H1 (cell line): ENCODE data around the gene ARAP2. TPM values are rescaled to one million over a fixed set of nuclear protein-coding genes. Genes with fewer than 3 reads are reported as not detected.

Source experiments
- CTCF ChIA-PET: fragments of 300-600 bp; sonication (Branson Sonifier 250); formaldehyde crosslinking; loops from one replicate; lab custom pipeline; 2021; ENCODE audit not compliant: partially characterized antibody; lab: Charles Lee
- POLR2A ChIA-PET: fragments of 300-600 bp; sonication (Branson Sonifier 250); formaldehyde crosslinking; loops from one replicate; lab custom pipeline; 2021; ENCODE audit warnings: inconsistent platforms; ENCODE audit not compliant: partially characterized antibody; lab: Charles Lee
- DNase-seq, 2 experiments: peaks; one replicate each; pipeline versions ENCODE4 v3.0.0 to v3.0.0-alpha.2; 2010 to 2022; ENCODE audit warnings: low spot score in 2 of 2, low read depth in 1 of 2, mixed read lengths in 1 of 2
- FAIRE-seq: peaks from 2 replicates; lab custom pipeline; 2011; peaks lifted over from hg19 to GRCh38; lab: Jason Lieb, UNC
- H2AFZ ChIP-seq: 2 replicates; pipeline ENCODE4 v1.8.1; 2012; ENCODE audit warnings: low read length, inconsistent platforms
- H2AK5ac ChIP-seq: 2 replicates; pipeline ENCODE4 v1.6.1; 2013; ENCODE audit warnings: low read depth, low read length
- H2BK120ac ChIP-seq: replicated peaks from 2 replicates; pipeline ENCODE3; 2013; ENCODE audit warnings: low read depth, low read length, inconsistent platforms
- H2BK12ac ChIP-seq: 2 replicates; pipeline ENCODE4 v1.6.1; 2013; ENCODE audit warnings: low read depth, low read length
- H2BK15ac ChIP-seq: 2 replicates; pipeline ENCODE4 v1.6.1; 2013; ENCODE audit warnings: low read length
- H2BK20ac ChIP-seq: 2 replicates; pipeline ENCODE4 v1.6.1; 2013; ENCODE audit warnings: low read length
- H2BK5ac ChIP-seq: 2 replicates; pipeline ENCODE4 v1.6.1; 2013; ENCODE audit warnings: low read depth, low read length
- H3K14ac ChIP-seq: 2 replicates; pipeline ENCODE4 v1.6.1; 2013; ENCODE audit warnings: inconsistent platforms; ENCODE audit not compliant: insufficient read length
- H3K18ac ChIP-seq: 2 replicates; pipeline ENCODE4 v1.6.1; 2013; ENCODE audit warnings: low read length; ENCODE audit errors: extremely low read depth
- H3K23ac ChIP-seq: 2 replicates; pipeline ENCODE4 v1.6.1; 2013; ENCODE audit warnings: inconsistent platforms; ENCODE audit not compliant: insufficient read length
- H3K23me2 ChIP-seq: 2 replicates; pipeline ENCODE4 v1.6.1; 2013; ENCODE audit warnings: low read depth, low read length
- H3K27ac ChIP-seq: 2 replicates; pipeline ENCODE4 v1.6.1; 2011; ENCODE audit warnings: low read depth, low read length, inconsistent platforms
- H3K27me3 ChIP-seq, 4 experiments: replicated peaks in 1 of 4; 1 replicate in 1 of 4; 2 replicates in 3 of 4; pipeline versions ENCODE4 v1.6.1 to v1.8.1; 2011 to 2013; ENCODE audit warnings: low read length in 3 of 4, mild to moderate bottlenecking in 3 of 4, inconsistent platforms in 2 of 4, mixed read lengths in 2 of 4, moderate library complexity in 1 of 4; ENCODE audit not compliant: control insufficient read depth in 3 of 4, insufficient read depth in 3 of 4; ENCODE audit errors: extremely low read depth in 1 of 4
- H3K36me3 ChIP-seq, 4 experiments: 2 replicates each; pipeline versions ENCODE4 v1.6.1 to v1.8.1; 2011 to 2013; ENCODE audit warnings: mild to moderate bottlenecking in 4 of 4, low read length in 3 of 4, moderate library complexity in 2 of 4, control low read depth in 1 of 4, inconsistent platforms in 1 of 4; ENCODE audit not compliant: insufficient read depth in 4 of 4, control insufficient read depth in 2 of 4
- H3K4ac ChIP-seq: replicated peaks from 2 replicates; pipeline ENCODE3; 2013; ENCODE audit warnings: low read length, low read depth, mixed read lengths, inconsistent platforms; ENCODE audit not compliant: insufficient read length
- H3K4me1 ChIP-seq, 4 experiments: replicated peaks in 1 of 4; 1 replicate in 1 of 4; 2 replicates in 3 of 4; pipeline versions ENCODE4 v1.6.1 to v1.8.1; 2011 to 2013; ENCODE audit warnings: low read length in 3 of 4, inconsistent platforms in 2 of 4, mixed read lengths in 1 of 4; ENCODE audit not compliant: insufficient read depth in 4 of 4, control insufficient read depth in 3 of 4
- H3K4me2 ChIP-seq, 2 experiments: 2 replicates each; pipeline versions ENCODE4 v1.6.1 to v1.8.1; 2011 to 2013; ENCODE audit warnings: low read depth in 2 of 2, low read length in 2 of 2, control low read depth in 1 of 2, inconsistent platforms in 1 of 2, mild to moderate bottlenecking in 1 of 2; ENCODE audit not compliant: insufficient read depth in 1 of 2
- H3K4me3 ChIP-seq, 4 experiments: fragments of 200-600, 300-600 bp in 1 of 4; sonication (generic), shearing (Covaris generic), sonication (Bioruptor Twin) in 1 of 4; 2 replicates each; pipeline versions ENCODE4 v1.5.1 to v1.8.1; 2011 to 2016; ENCODE audit warnings: low read length in 4 of 4, low read depth in 3 of 4, control low read depth in 2 of 4, inconsistent platforms in 2 of 4, mild to moderate bottlenecking in 2 of 4, mixed read lengths in 1 of 4, moderate library complexity in 1 of 4; ENCODE audit not compliant: insufficient read depth in 2 of 4; ENCODE audit errors: extremely low read depth in 1 of 4
- H3K56ac ChIP-seq: replicated peaks from 2 replicates; pipeline ENCODE3; 2013; ENCODE audit warnings: low read depth, mild to moderate bottlenecking, mixed read lengths, low read length, inconsistent platforms; ENCODE audit not compliant: insufficient read length
- H3K79me1 ChIP-seq: 2 replicates; pipeline ENCODE4 v1.6.1; 2013; ENCODE audit warnings: low read depth, low read length, control low read depth
- H3K79me2 ChIP-seq, 2 experiments: 2 replicates each; pipeline versions ENCODE4 v1.6.1 to v1.8.1; 2012 to 2013; ENCODE audit warnings: low read length in 2 of 2, mild to moderate bottlenecking in 2 of 2, inconsistent platforms in 1 of 2; ENCODE audit not compliant: insufficient read depth in 2 of 2, control insufficient read depth in 1 of 2
- H3K9ac ChIP-seq, 4 experiments: replicated peaks in 1 of 4; 1 replicate in 1 of 4; 2 replicates in 3 of 4; pipeline versions ENCODE4 v1.6.1 to v1.8.1; 2011 to 2013; ENCODE audit warnings: low read depth in 3 of 4, low read length in 3 of 4, control low read depth in 2 of 4, mild to moderate bottlenecking in 2 of 4, moderate library complexity in 2 of 4, inconsistent platforms in 1 of 4; ENCODE audit errors: extremely low read depth in 1 of 4
- H3K9me3 ChIP-seq, 2 experiments: 2 replicates each; pipeline versions ENCODE4 v1.6.1 to v1.8.1; 2012 to 2013; ENCODE audit warnings: mild to moderate bottlenecking in 2 of 2, moderate library complexity in 2 of 2, control low read depth in 1 of 2, inconsistent platforms in 1 of 2, low read depth in 1 of 2, low read length in 1 of 2, mixed read lengths in 1 of 2; ENCODE audit not compliant: insufficient read depth in 2 of 2
- H4K20me1 ChIP-seq, 2 experiments: replicated peaks in 1 of 2; 2 replicates each; pipeline versions ENCODE3 to v1.8.1; 2011 to 2013; ENCODE audit warnings: inconsistent platforms in 2 of 2, low read length in 2 of 2, mild to moderate bottlenecking in 1 of 2; ENCODE audit not compliant: insufficient read depth in 2 of 2, control insufficient read depth in 1 of 2
- H4K5ac ChIP-seq: 2 replicates; pipeline ENCODE4 v1.6.1; 2013; ENCODE audit warnings: low read length, low read depth, mixed read lengths, inconsistent platforms; ENCODE audit not compliant: insufficient read length
- H4K8ac ChIP-seq: 2 replicates; pipeline ENCODE4 v1.8.0; 2013; ENCODE audit warnings: mild to moderate bottlenecking, moderate library complexity, low read length, inconsistent platforms; ENCODE audit not compliant: insufficient read depth; ENCODE audit errors: extremely low read depth
- H4K91ac ChIP-seq: replicated peaks from 2 replicates; pipeline ENCODE3; 2013; ENCODE audit warnings: low read length, mixed read lengths, inconsistent platforms; ENCODE audit not compliant: insufficient read length
- BACH1 ChIP-seq: IDR thresholded peaks from 2 replicates; pipeline ENCODE4 v1.6.1; 2012; ENCODE audit warnings: low read length, improper control_type of control experiment
- CEBPB ChIP-seq: IDR thresholded peaks from 2 replicates; pipeline ENCODE4 v1.6.1; 2012; ENCODE audit warnings: low read depth, low read length
- CREB1 ChIP-seq: IDR thresholded peaks from 2 replicates; pipeline ENCODE4 v1.6.1; 2012; ENCODE audit warnings: inconsistent platforms
- EZH2 ChIP-seq: fragments of 200-600 bp; sonication (generic); IDR thresholded peaks from 2 replicates; pipeline ENCODE4 v1.7.1; 2012; ENCODE audit warnings: low read depth, mild to moderate bottlenecking, moderate library complexity, low read length, inconsistent platforms; ENCODE audit not compliant: severe bottlenecking
- JUND ChIP-seq: IDR thresholded peaks from 2 replicates; pipeline ENCODE4 v1.6.1; 2011; ENCODE audit warnings: mild to moderate bottlenecking, improper control_type of control experiment, low read length
- KDM4A ChIP-seq: IDR thresholded peaks from one replicate; pipeline ENCODE4 v1.7.1; 2012; ENCODE audit warnings: low read depth, mild to moderate bottlenecking, moderate library complexity, low read length, inconsistent platforms; ENCODE audit not compliant: severe bottlenecking
- NRF1 ChIP-seq: IDR thresholded peaks from 2 replicates; pipeline ENCODE4 v1.6.1; 2011; ENCODE audit warnings: mild to moderate bottlenecking, low read depth, low read length, improper control_type of control experiment
- RAD21 ChIP-seq, 2 experiments: IDR thresholded peaks in 1 of 2; conservative IDR thresholded peaks in 1 of 2; 2 replicates each; pipeline ENCODE4 v1.6.1; 2011; ENCODE audit warnings: low read depth in 2 of 2, low read length in 2 of 2, improper control_type of control experiment in 1 of 2, inconsistent platforms in 1 of 2, mild to moderate bottlenecking in 1 of 2, moderate library complexity in 1 of 2
- RFX5 ChIP-seq: IDR thresholded peaks from 2 replicates; pipeline ENCODE4 v1.6.1; 2011; ENCODE audit warnings: low read depth, low read length, improper control_type of control experiment, borderline replicate concordance
- RXRA ChIP-seq: IDR thresholded peaks from 2 replicates; pipeline ENCODE4 v1.6.1; 2011; ENCODE audit warnings: low read depth, mild to moderate bottlenecking, low read length, moderate library complexity; ENCODE audit not compliant: insufficient read depth
- SIRT6 ChIP-seq: IDR thresholded peaks from one replicate; pipeline ENCODE4 v1.7.1; 2012; ENCODE audit warnings: low read length, inconsistent platforms
- SP1 ChIP-seq: IDR thresholded peaks from 2 replicates; pipeline ENCODE4 v1.6.1; 2011; ENCODE audit warnings: low read depth, low read length
- TAF7 ChIP-seq: optimal IDR thresholded peaks from 2 replicates; pipeline ENCODE3; 2011; ENCODE audit warnings: low read depth, mild to moderate bottlenecking, inconsistent platforms, low read length, moderate library complexity, borderline replicate concordance
- ZNF274 ChIP-seq: IDR thresholded peaks from 2 replicates; pipeline ENCODE4 v1.7.0; 2012; ENCODE audit warnings: low read length, borderline replicate concordance; ENCODE audit errors: extremely low read depth
- WGBS, 2 experiments: shearing (Covaris generic) in 1 of 2; methylation state at CpG; one replicate each; pipeline versions ENCODE4 v1.1.6 to v1.1.7; 2013 to 2015; ENCODE audit warnings: low lambda C conversion rate in 2 of 2, mixed read lengths in 2 of 2, inconsistent platforms in 1 of 2, low coverage in 1 of 2, missing lambda C conversion rate in 1 of 2; ENCODE audit not compliant: insufficient replicate concordance in 2 of 2, insufficient coverage in 1 of 2, insufficient read length in 1 of 2; ENCODE audit errors: extremely low coverage in 1 of 2, missing lambda C conversion rate in 1 of 2; 5-methylcytosine and 5-hydroxymethylcytosine counted together
- polyA plus RNA-seq, 7 experiments: library from polyadenylated mRNA; depleted of rRNA in 3 of 7; stranded (reverse) in 5 of 7; unstranded in 2 of 7; fragments of >200 nt in 5 of 7; fragments of 200-250 nt in 2 of 7; gene quantifications; 1 replicate in 5 of 7; 2 replicates in 1 of 7; 4 replicates in 1 of 7; pipeline versions ENCODE4 v1.2.1 to v1.2.3, GENCODE V29; 2011 to 2013; ENCODE audit warnings: missing spikeins in 2 of 7, mixed read lengths in 2 of 7
- total RNA-seq: library from RNA; stranded (reverse); fragmentation: NEBNext Ultra II Directional; extraction: Animal tissue kit (Norgen Biotek cat#: 25700); gene quantifications from 2 replicates; pipeline ENCODE4 v1.2.1, GENCODE V29; 2021

Gene ARAP2
- total and polyA plus RNA-seq, 2 of the 8 experiments (the other 6 are each of a cell fraction or from before 2014, with no cell fraction given): 0.15 to 2.3 TPM

DNA sequence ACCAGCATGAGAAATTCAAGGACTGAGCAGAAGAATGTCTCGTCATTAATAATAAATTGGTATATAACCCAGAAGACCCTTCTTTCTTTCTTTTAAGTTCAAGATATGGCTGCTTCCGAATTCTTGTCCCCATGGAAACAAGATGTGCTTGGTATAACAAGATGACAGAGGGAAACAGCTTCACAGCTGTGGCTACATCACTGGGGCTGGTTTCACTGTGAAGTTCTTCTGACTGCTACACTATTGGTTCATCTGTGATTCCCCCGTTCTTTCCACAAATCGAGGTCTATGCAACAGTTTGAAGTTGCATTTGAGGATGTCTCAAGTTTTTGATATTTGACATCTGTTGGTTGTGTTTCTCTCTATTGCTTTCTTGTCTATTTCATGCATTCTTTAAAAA lies 24.8 kb upstream of the ARAP2 start:
- H3K36me3 ChIP-seq: no peaks in the 10 kb centered on the region
- H4K20me1 ChIP-seq: no peaks in the 10 kb centered on the region
- H3K27me3 ChIP-seq: no peaks in the 10 kb centered on the region
- H3K4me2 ChIP-seq: no peak overlapping the region
- H2AK5ac ChIP-seq: no peak overlapping the region
- no peak overlapping the region for H3K9ac ChIP-seq
- H3K27ac ChIP-seq: no peak overlapping the region
- no peak overlapping the region for H2BK12ac ChIP-seq
- H4K8ac ChIP-seq: no peak overlapping the region
- H2BK15ac ChIP-seq: no peak overlapping the region
- H3K14ac ChIP-seq: no peak overlapping the region
- H3K4ac ChIP-seq: no peak overlapping the region
- H4K5ac ChIP-seq: no peak overlapping the region
- no peak overlapping the region for H3K23ac ChIP-seq
- no peak for TF ChIP-seq RXRA
- no peak for TF ChIP-seq TAF7
- TF ChIP-seq RAD21 (IDR thresholded peaks at IDR 0.05 in 1 of 2, conservative IDR thresholded peaks at IDR 0.05 in 1 of 2; ENCODE audit: low read depth in 2 of 2, low read length in 2 of 2): no peak
- no peak for TF ChIP-seq BACH1
- TF ChIP-seq EZH2: no peak
- no peak for TF ChIP-seq ZNF274
- no peak for TF ChIP-seq NRF1
- no peak for TF ChIP-seq JUND
- no peak for TF ChIP-seq SP1
- no peak for TF ChIP-seq RFX5
- TF ChIP-seq SIRT6: no peak
- no peak for TF ChIP-seq CEBPB
- no peak for TF ChIP-seq KDM4A
- TF ChIP-seq CREB1: no peak
- CTCF ChIA-PET: no interaction called here
- no peak overlapping the region for H3K56ac ChIP-seq
- no peak overlapping the region for H2BK5ac ChIP-seq
- no peaks in the 10 kb centered on the region for H3K23me2 ChIP-seq
- H2BK120ac ChIP-seq: no peak overlapping the region
- H2AFZ ChIP-seq: no peak overlapping the region
- no peaks in the 10 kb centered on the region for H3K79me2 ChIP-seq
- FAIRE-seq (no peak), DNase-seq (no peak)
- 97% methylated on average over 4 of the region's 4 CpGs; no CpG with 5 or more reads in 1 of the 2 experiments for WGBS, 2 experiments
- H3K79me1 ChIP-seq: no peaks in the 10 kb centered on the region
- H3K18ac ChIP-seq: no peak overlapping the region
- no peak overlapping the region for H2BK20ac ChIP-seq
- H4K91ac ChIP-seq: no peak overlapping the region
- H3K4me1 ChIP-seq: peaks cover 0 to 3% (median 1%) of the 10 kb centered on the region in 4 experiments; a peak in 1 of 7 replicates
- no peaks in the 10 kb centered on the region for H3K9me3 ChIP-seq
- no peak overlapping the region for H3K4me3 ChIP-seq
- POLR2A ChIA-PET: no interaction called here
